Right hindlimb (tissue), 1 donor: Measurements from ENCODE around the gene M6PR.
A peak's percentile ranks its signal among the peaks of the same experiment; 100 is the strongest.

ENCODE experiments used
- DNase-seq: peaks from one replicate; pipeline ENCODE4 v3.0.0-alpha.2; 2018

The M6PR gene

GRCh38 chr12:8949342-8950220, at the start of gene M6PR:
M6PR (minus strand) TSS chr12:8949645; CDS start chr12:8946404, 3,241 bp downstream.
- peak; percentile 96 for DNase-seq

GRCh38 chr12:8996682-8997405, 47.4 kb upstream of the M6PR start:
- DNase-seq: no peak

- DNase-seq: no peak
Measured at GRCh38 chr12:8995021-8995775, 45.8 kb upstream of the M6PR start.

- no peak for DNase-seq
Measured at GRCh38 chr12:8993827-8994226, 44.4 kb upstream of the M6PR start.

GRCh38 chr12:8991371-8992345, 42.2 kb upstream of the M6PR start:
- no peak for DNase-seq

GRCh38 chr12:8989413-8989812, 40.0 kb upstream of the M6PR start, which contains the start of gene KLRG1:
KLRG1 (plus strand) TSS chr12:8989546; CDS start chr12:8989636, 90 bp downstream.
- no peak for DNase-seq

GRCh38 chr12:8987685-8988084, 38.2 kb upstream of the M6PR start:
- no peak for DNase-seq

- no peak for DNase-seq
Measured at GRCh38 chr12:8987163-8987562, 37.7 kb upstream of the M6PR start.

- no peak for DNase-seq
Measured at GRCh38 chr12:8985213-8985754, 35.8 kb upstream of the M6PR start.

- no peak for DNase-seq
Measured at GRCh38 chr12:8980137-8980536, 30.7 kb upstream of the M6PR start.

GRCh38 chr12:8970432-8970831, 21.0 kb upstream of the M6PR start:
- no peak for DNase-seq

- no peak for DNase-seq
Measured at GRCh38 chr12:8969861-8970411, 20.5 kb upstream of the M6PR start.

- DNase-seq: no peak
Measured at GRCh38 chr12:8968761-8969160, 19.3 kb upstream of the M6PR start.

- DNase-seq: no peak
Measured at GRCh38 chr12:8960176-8960575, 10.7 kb upstream of the M6PR start.

- DNase-seq: no peak
Measured at GRCh38 chr12:8958066-8958465, 8.6 kb upstream of the M6PR start.

GRCh38 chr12:8957561-8957960, 8.1 kb upstream of the M6PR start:
- DNase-seq: no peak

GRCh38 chr12:8956772-8957171, 7.3 kb upstream of the M6PR start:
- DNase-seq: no peak

- DNase-seq: no peak
Measured at GRCh38 chr12:8956073-8956472, 6.6 kb upstream of the M6PR start.

GRCh38 chr12:8953773-8954402, 4.4 kb upstream of the M6PR start:
- no peak for DNase-seq

- DNase-seq: no peak
Measured at GRCh38 chr12:8951744-8952143, 2.3 kb upstream of the M6PR start.
